ENCODE data around the gene AMHR2. TPM values are rescaled to one million over a fixed set of nuclear protein-coding genes. Genes with fewer than 3 reads are reported as not detected.
A peak's percentile ranks its signal among the peaks of the same experiment; 100 is the strongest.
"Not testable (repeated sequence)": the region's sequence is repeated elsewhere in the genome, so short reads cannot be mapped to it uniquely, and the experiment has no call there.

The AMHR2 gene
- total and polyA plus RNA-seq, 11 donors, result 0.30 to 2.2 (median 0.57) TPM; not detected in 6

DNA sequence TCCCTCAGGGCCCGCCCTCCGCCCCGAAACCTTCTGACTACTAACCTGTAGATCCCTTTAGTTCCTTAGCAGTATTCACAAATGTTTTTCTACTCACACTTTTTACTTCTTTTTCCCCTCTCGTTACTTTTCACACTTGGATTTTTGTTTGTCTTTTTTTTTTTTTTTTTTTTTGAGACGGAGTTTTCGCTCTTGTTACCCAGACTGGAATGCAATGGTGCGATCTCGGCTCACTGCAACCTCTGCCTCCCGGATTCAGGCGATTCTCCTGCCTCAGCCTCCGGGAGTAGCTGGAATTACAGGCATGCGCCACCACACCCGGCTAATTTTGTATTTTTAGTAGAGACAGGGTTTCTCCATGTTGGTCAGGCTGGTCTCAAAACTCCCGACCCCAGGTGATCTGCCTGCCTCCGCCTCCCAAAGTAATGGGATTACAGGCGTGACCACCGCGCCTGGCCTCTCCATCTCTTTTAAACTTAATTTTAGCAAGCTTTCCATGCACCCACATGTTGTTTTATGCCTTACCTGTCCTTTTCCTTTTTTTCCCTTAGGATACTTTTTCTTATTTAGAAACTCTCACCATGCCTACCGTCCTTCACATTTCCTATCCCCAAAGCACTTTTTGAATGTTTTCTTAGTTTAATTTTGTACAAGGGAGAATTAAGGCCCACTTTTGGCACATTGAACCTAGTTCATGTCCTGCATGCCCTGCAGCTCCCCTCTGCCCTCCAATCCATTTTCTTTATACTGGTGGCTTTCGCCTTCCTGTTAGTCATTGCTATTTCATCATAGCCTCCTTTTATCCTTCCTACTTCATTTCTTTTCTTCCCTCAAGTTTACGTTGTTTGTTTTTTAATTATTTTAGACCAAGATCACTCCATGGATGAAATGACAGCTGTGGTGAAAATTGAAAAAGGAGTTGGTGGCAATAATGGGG is 42.6 kb upstream of the AMHR2 start:
- Histone ChIP-seq H3K4me1 (peaks cover 22 to 61% (median 55%) of the 10 kb centered on the region in 12 donors), H3K27ac (peak overlapping the region; percentile 60 to 100 (median 96)), H3K9me3 (no peaks in the 10 kb centered on the region), H3K4me3 (peak overlapping the region in 11 of 12 donors; percentile 38 to 85 (median 70)), H3K27me3 (no peaks in the 10 kb centered on the region), H3K36me3 (peaks cover 3 to 48% (median 40%) of the 10 kb centered on the region in 9 donors)
- intact Hi-C loops (cut with DNase I), result loop anchor here in 2 of 10 donors (2.0 kb wide), 2 partner anchors 28 to 56 kb away; no protein-coding TSS in a partner anchor
- TF ChIP-seq POLR2A (IDR thresholded peaks at IDR 0.05), result no peak
- TF ChIP-seq, protein P1, sequence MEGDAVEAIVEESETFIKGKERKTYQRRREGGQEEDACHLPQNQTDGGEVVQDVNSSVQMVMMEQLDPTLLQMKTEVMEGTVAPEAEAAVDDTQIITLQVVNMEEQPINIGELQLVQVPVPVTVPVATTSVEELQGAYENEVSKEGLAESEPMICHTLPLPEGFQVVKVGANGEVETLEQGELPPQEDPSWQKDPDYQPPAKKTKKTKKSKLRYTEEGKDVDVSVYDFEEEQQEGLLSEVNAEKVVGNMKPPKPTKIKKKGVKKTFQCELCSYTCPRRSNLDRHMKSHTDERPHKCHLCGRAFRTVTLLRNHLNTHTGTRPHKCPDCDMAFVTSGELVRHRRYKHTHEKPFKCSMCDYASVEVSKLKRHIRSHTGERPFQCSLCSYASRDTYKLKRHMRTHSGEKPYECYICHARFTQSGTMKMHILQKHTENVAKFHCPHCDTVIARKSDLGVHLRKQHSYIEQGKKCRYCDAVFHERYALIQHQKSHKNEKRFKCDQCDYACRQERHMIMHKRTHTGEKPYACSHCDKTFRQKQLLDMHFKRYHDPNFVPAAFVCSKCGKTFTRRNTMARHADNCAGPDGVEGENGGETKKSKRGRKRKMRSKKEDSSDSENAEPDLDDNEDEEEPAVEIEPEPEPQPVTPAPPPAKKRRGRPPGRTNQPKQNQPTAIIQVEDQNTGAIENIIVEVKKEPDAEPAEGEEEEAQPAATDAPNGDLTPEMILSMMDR (IDR thresholded peaks at IDR 0.05), result no peak
- DNase-seq (peak in 1 of 5 donors; percentile 26), ATAC-seq (no peak)
- WGBS, 4 donors, result 15 to 18% (median 17%) methylated on average over 21 of the region's 21 CpGs

DNA sequence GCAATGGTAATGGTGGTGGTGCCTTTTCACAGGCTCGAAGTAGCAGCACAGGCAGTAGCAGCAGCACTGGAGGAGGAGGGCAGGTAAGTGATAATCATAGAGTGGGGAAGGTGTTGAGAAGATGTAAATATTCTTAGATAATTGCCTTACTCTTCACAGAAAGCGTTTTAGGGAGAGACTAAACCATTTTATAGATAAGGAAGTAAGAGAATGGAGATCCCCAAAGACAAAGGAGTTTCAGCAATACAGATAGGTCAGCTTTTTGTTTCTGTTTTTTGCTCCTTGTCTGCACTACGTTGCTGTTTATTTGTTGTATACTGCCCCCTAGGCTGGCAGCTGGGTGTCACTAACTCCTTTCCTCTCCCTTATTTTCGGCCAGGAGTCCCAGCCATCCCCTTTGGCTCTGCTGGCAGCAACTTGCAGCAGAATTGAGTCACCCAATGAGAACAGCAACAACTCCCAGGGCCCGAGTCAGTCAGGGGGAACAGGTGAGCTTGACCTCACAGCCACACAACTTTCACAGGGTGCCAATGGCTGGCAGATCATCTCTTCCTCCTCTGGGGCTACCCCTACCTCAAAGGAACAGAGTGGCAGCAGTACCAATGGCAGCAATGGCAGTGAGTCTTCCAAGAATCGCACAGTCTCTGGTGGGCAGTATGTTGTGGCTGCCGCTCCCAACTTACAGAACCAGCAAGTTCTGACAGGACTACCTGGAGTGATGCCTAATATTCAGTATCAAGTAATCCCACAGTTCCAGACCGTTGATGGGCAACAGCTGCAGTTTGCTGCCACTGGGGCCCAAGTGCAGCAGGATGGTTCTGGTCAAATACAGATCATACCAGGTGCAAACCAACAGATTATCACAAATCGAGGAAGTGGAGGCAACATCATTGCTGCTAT is 41.7 kb upstream of the AMHR2 start:
- H3K36me3 ChIP-seq, result peaks cover 3 to 57% (median 41%) of the 10 kb centered on the region in 9 donors
- peak overlapping the region in 10 of 12 donors; percentile 89 to 99 (median 96) for H3K27ac ChIP-seq
- no peaks in the 10 kb centered on the region for H3K9me3 ChIP-seq
- no peak for ATAC-seq
- intact Hi-C loops (cut with DNase I), result loop anchor here in 2 of 10 donors (2.0 kb wide), 2 partner anchors 29 to 57 kb away; no protein-coding TSS in a partner anchor
- peak overlapping the region in 9 of 12 donors; percentile 54 to 85 (median 70) for H3K4me3 ChIP-seq
- TF ChIP-seq POLR2A (IDR thresholded peaks at IDR 0.05), result no peak
- TF ChIP-seq, protein P1 (IDR thresholded peaks at IDR 0.05), result peak in 9 of 12 donors; percentile 20 to 48 (median 39)
- no peaks in the 10 kb centered on the region for H3K27me3 ChIP-seq
- peaks cover 25 to 71% (median 61%) of the 10 kb centered on the region in 12 donors for H3K4me1 ChIP-seq
- 43 to 50% (median 44%) methylated on average over 6 to 9 of the region's 9 CpGs for WGBS, 4 donors
- peak; percentile 40 to 62 (median 49) for DNase-seq

DNA sequence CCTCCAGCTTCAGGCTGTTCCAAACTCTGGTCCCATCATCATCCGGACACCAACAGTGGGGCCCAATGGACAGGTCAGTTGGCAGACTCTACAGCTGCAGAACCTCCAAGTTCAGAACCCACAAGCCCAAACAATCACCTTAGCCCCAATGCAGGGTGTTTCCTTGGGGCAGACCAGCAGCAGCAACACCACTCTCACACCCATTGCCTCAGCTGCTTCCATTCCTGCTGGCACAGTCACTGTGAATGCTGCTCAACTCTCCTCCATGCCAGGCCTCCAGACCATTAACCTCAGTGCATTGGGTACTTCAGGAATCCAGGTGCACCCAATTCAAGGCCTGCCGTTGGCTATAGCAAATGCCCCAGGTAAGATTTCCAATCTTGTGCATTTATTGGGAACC is 40.4 kb upstream of the AMHR2 start:
- DNase-seq (no peak), ATAC-seq (no peak)
- H3K27ac ChIP-seq, result peak overlapping the region in 1 of 12 donors; percentile 12
- no peaks in the 10 kb centered on the region for H3K27me3 ChIP-seq
- H3K9me3 ChIP-seq, result no peaks in the 10 kb centered on the region
- intact Hi-C loops (cut with DNase I), result no loop called here
- H3K4me3 ChIP-seq, result peak overlapping the region in 8 of 12 donors; percentile 3 to 76 (median 22)
- peaks cover 3 to 64% (median 54%) of the 10 kb centered on the region in 9 donors for H3K36me3 ChIP-seq
- TF ChIP-seq, protein P1 (IDR thresholded peaks at IDR 0.05), result no peak
- no peak for TF ChIP-seq POLR2A (IDR thresholded peaks at IDR 0.05)
- WGBS, 4 donors, result 70 to 81% (median 76%) methylated on average over 2 of the region's 2 CpGs
- H3K4me1 ChIP-seq, result peaks cover 28 to 82% (median 74%) of the 10 kb centered on the region in 12 donors

DNA sequence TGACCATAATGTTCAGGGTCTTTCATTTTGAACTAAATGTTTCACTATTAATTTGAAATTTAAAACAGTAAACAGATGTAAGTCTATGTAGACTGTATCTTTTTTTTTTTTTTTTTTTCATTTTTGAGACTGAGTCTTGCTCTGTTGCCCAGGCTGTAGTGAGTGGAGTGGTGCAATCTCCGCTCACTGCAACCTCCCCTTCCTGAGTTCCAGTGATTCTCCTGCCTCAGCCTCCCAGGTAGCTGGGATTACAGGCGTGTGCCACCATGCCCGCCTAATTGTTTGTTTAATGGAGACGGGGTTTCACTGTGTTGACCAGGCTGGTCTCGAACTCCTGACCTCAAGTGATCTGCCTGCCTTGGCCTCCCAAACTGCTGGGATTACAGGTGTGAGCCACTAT is 37.3 kb upstream of the AMHR2 start:
- H3K27ac ChIP-seq, H3K9me3 ChIP-seq, ATAC-seq, DNase-seq, H3K27me3 ChIP-seq: not testable (repeated sequence)
- Histone ChIP-seq H3K4me3 (peak overlapping the region in 3 of 12 donors; percentile 1 to 22 (median 14)), H3K36me3 (peaks cover 3 to 76% (median 57%) of the 10 kb centered on the region in 9 donors), H3K4me1 (peaks cover 27 to 100% (median 89%) of the 10 kb centered on the region in 12 donors)
- WGBS, 4 donors, result 91 to 96% (median 94%) methylated on average over 5 of the region's 5 CpGs
- intact Hi-C loops (cut with DNase I), result loop anchor here in 1 of 10 donors (5.0 kb wide), 1 partner anchor 34 kb away; no protein-coding TSS in a partner anchor

Data from heart left ventricle (tissue), 16 donors.